ENCODE data around the gene LIMS2.

DNA sequence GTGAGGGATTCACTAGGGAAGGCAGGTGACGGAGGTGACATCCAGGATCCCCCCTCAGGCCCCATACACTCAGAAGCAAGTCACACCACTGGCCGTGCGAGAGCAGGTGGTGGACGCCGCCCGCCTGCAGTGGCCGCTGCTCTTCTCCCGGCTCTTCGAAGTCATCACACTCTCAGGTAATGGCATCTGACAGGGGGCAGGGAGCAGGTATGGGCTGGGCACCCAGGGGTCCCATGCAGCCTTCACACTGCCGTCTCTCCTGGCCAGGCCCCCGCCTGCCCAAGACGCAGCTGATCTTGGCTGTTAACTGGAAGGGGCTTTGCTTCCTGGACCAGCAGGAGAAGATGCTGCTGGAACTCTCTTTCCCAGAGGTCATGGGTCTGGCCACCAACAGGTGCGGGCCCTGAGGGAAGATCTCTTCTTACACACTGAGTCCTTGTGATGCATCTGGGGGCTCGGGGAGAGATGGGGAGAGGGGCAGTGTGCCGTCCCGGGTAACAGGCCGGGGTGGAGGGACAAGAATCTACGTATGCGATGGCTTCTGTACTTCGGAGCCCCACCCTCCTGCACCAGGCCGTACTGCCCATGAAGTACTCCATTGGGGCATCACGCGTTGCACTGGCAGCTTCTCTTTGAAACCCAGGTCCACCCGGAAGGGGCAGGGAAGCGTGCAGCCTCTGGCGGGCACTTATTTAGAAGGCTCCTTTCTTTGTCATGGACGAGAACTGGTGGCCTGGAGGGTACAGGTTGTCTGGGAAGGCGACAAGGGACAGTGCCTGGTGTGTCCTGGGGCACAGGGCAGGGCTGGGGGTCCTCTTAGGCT, 48.2 kb downstream of the LIMS2 start:
- TF ChIP-seq POLR2A (IDR thresholded peaks at IDR 0.05) (no peak), POLR2AphosphoS5 (IDR thresholded peaks at IDR 0.05; ENCODE audit: insufficient read depth in 1 of 2, low read depth in 1 of 2) (no peak)
- TF ChIP-seq, protein P1, sequence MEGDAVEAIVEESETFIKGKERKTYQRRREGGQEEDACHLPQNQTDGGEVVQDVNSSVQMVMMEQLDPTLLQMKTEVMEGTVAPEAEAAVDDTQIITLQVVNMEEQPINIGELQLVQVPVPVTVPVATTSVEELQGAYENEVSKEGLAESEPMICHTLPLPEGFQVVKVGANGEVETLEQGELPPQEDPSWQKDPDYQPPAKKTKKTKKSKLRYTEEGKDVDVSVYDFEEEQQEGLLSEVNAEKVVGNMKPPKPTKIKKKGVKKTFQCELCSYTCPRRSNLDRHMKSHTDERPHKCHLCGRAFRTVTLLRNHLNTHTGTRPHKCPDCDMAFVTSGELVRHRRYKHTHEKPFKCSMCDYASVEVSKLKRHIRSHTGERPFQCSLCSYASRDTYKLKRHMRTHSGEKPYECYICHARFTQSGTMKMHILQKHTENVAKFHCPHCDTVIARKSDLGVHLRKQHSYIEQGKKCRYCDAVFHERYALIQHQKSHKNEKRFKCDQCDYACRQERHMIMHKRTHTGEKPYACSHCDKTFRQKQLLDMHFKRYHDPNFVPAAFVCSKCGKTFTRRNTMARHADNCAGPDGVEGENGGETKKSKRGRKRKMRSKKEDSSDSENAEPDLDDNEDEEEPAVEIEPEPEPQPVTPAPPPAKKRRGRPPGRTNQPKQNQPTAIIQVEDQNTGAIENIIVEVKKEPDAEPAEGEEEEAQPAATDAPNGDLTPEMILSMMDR (IDR thresholded peaks at IDR 0.05) = no peak
